Fibroblast of gingiva (primary cell): ENCODE measurements around the gene NTF4.
"Not testable (repeated sequence)": the region's sequence is repeated elsewhere in the genome, so short reads cannot be mapped to it uniquely, and the experiment has no call there.

Experiments
- DNase-seq: peaks from one replicate; pipeline ENCODE4 v3.0.0-alpha.2; 2011; ENCODE audit warnings: low read depth

The NTF4 gene

DNA sequence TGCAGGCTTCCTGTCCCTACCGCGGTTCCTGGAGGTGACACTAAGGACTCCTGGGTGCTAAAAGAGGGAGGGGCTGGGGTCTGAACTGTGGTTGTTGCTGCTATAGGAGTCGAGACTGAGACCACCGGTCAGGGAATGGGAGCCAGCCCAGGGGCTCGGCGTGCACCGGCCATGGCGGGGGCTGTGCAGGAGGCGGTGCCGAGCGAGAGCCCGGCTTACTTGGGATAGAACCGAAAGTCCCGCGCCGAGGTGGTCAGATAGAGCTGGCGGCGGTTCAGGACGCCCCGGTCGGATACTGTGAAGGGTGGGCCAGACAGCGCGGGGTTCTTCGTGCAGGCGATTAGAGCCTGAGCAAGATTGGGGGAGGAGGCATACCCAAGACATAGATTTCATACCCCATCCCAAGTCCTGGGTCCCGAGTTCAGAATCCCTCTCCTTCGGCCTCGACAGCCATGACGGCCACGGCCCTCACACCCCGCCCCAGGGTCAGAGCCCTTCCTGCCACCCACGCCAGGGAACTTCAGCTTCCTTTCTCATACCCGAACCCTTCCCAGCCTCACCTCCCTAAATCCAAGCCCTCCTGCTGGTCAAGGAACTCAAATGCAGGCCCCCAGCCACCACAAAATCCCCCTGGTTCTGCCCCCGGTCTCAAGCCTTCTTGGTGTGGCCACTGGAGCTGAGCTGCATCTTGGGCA lies 7.6 kb downstream of the NTF4 start:
- DNase-seq: not testable (repeated sequence)

- DNase-seq: peak; percentile 6
Measured at GRCh38 chr19:49056101-49056901, 8.3 kb downstream of the NTF4 start.

DNA sequence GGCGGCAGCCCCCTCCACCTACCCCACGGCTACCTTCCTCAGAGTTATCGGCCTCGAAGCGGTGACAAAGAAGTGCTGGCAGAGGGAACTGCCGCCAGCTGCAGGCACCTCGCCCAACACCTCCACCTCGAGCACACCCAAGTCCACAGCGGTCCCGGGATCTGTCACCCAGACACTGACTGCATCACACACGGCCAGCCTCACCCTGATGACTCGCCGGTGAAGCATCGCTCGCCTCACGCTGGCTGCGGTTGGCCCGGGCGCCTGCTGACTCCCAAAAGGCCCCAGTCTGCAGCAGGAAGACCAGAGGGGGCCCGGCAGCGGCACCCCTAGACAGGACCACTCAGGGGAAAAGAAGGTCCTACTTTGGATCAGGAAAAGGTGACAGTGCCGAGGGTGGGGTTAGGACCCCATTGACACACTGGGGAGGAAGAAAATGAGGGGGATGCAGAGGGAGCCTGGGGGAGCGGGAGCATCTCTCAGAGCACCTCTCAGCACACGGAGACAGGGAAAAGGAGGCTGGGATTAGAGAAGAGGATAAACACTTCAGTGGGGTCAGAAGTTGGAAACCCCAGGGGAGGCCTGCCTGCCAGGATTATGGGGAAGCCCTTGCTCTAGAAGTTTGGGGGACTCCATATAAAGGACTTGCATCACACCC lies 14.1 kb downstream of the NTF4 start:
- DNase-seq: not testable (repeated sequence)

GRCh38 chr19:49049834-49050233 lies 14.8 kb downstream of the NTF4 start:
- not testable (repeated sequence) for DNase-seq

- not testable (repeated sequence) for DNase-seq
Measured at GRCh38 chr19:49049011-49049410, 15.6 kb downstream of the NTF4 start, which contains the start of gene CGB8. TSS of gene CGB8 (minus strand) at chr19:49049111. CDS start at chr19:49048739, 372 bp downstream.

- not testable (repeated sequence) for DNase-seq
Measured at GRCh38 chr19:49043548-49043947, 21.1 kb downstream of the NTF4 start, which contains the start of gene CGB5. TSS of gene CGB5 (plus strand) at chr19:49043848. CDS start at chr19:49044210, 362 bp downstream.

DNA sequence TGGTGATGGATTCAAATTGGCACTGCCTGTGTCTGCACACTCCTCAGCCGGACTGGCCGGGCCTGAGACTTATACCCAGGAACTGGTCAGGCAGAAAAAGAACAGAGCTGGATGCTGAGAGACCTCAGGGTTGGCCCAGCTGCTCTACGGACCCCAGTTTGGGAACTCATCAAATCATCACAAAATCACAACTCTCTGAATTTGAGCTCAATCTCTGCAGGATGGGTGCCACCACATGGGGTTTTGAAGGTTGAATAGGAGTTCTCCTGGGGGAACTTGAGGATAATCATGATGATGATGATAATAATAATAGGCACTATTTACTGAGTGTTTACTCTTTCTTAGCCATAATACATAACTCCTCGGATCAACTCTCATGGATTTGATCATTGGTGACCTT lies 22.0 kb downstream of the NTF4 start:
- DNase-seq: not testable (repeated sequence)

DNA sequence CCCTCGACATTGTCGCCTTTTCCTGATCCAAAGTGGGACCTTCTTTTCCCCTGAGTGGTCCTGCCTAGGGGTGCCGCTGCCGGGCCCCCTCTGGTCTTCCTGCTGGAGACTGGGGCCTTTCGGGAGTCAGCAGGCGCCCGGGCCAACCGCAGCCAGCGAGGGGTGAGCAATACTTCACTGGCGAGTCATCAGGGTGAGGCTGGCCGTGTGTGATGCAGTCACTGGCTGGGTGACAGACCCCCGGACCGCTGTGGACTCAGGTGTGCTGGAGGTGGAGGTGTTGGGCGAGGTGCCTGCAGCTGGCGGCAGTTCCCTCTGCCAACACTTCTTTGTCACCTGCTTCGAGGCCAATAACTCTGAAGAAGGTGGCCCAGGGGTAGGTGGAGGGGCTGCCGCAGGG lies 22.4 kb downstream of the NTF4 start:
- no peak for DNase-seq

DNA sequence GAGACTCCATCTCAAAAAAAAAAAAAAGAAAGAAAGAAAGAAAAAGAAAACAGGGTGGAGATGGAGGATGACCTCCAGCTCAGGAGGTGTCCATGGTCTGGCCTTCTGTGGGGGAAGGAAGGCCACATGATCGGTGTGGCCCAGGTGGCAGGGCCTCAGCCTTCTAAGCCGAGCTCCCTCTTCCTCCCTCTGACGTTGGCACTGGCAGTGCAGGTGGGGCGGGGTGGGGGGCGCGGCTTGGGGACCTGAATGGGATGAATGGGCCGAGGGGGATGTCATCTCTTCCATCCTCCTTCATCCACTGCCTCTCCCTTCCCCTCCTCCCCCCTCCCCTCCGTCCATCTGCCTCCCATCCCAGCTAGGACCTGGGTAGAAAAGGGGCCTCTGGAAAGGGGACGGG lies 24.9 kb downstream of the NTF4 start:
- not testable (repeated sequence) for DNase-seq

- DNase-seq: not testable (repeated sequence)
Measured at GRCh38 chr19:49038557-49039276, 25.9 kb downstream of the NTF4 start.

DNA sequence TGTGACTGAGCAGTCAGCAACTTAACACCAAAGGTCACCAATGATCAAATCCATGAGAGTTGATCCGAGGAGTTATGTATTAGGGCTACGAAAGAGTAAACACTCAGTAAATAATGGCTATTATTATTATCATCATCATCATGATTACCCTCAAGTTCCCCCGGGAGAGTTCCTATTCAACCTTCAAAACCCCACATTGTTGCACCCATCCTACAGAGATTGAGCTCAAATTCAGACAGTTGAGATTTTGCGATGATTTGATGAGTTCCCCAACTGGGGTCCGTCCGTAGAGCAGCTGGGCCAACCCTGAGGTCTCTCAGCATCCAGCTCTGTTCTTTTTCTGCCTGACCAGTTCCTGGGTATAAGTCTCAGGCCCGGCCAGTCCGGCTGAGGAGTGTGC lies 26.5 kb downstream of the NTF4 start:
- not testable (repeated sequence) for DNase-seq

DNA sequence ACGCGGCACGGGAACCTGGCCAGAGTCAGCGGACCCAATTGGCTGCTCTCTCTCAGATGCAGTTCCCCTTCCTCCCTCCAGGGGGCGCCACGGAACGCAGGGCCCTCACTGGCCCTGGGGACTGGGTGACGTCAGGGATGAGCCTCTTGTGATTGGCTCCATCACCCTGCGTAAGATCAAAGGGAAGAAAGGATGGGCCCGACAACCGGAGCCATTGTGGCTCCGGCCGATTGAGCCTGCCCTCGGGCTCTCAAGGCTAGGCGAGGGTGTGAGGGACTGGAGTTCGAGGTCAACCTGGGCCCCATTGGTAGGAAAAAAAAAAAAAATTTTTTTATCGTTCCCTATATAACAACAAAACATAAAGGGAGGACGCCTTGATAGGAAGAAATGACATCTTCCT lies 27.8 kb downstream of the NTF4 start, which contains the start of gene CGB1:
Gene CGB1 (minus strand): TSS at position 81 of the 400 bp plus-strand sequence. CDS start 184 bp downstream, outside the sequence.
- not testable (repeated sequence) for DNase-seq

DNA sequence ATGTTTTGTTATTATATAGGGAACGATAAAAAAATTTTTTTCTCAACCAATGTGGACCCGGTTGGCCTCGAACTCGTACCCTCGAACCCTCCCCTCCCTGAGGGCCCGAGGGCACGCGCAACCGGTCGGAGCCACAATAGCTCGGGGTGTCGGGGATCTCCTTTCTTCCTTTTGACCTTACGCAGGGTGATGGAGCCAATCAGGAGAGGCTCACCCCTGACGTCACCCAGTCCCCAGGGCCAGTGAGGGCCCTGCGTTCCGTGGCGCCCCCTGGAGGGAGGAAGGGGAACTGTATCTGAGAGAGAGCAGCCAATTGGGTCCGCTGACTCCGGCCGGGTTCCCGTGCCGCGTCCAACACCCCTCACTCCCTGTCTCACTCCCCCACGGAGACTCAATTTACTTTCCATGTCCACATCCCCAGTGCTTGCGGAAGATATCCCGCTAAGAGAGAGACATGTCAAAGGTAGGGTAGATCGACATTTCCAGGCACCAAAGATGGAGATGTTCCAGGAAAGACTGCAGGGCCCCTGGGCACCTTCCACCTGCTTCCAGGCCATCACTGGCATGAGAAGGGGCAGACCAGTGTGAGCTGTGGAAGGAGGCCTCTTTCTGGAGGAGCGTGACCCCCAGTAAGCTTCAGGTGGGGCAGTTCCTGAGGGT lies 32.8 kb downstream of the NTF4 start, which contains the start of gene CGB2:
Gene CGB2 (plus strand): TSS at position 249 of the 660 bp plus-strand sequence. CDS start 206 bp downstream, at position 455.
- DNase-seq: not testable (repeated sequence)

GRCh38 chr19:49030323-49030722 lies 34.3 kb downstream of the NTF4 start:
- not testable (repeated sequence) for DNase-seq

DNA sequence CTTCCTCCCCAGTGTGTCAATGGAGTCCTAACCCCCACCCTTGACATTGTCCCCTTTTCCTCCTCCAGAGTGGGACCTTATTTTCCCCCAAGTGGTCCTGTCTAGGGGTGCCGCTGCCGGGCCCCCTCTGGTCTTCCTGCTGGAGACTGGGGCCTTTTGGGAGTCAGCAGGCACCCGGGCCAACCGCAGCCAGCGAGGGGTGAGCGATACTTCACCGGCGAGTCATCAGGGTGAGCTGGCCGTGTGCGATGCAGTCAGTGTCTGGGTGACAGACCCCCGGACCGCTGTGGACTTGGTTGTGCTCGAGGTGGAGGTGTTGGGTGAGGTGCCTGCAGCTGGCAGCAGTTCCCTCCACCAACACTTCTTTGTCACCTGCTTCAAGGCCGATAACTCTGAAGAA lies 34.9 kb downstream of the NTF4 start:
- not testable (repeated sequence) for DNase-seq

GRCh38 chr19:49028686-49029085 lies 35.9 kb downstream of the NTF4 start:
- DNase-seq: not testable (repeated sequence)

GRCh38 chr19:49025599-49025998 lies 39.0 kb downstream of the NTF4 start:
- not testable (repeated sequence) for DNase-seq

DNA sequence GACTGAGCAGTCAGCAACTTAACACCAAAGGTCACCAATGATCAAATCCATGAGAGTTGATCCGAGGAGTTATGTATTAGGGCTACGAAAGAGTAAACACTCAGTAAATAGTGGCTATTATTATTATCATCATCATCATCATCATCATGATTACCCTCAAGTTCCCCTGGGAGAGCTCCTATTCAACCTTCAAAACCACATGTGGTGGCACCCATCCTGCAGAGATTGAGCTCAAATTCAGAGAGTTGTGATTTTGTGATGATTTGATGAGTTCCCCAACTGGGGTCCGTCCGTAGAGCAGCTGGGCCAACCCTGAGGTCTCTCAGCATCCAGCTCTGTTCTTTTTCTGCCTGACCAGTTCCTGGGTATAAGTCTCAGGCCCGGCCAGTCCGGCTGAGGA lies 39.5 kb downstream of the NTF4 start:
- DNase-seq: not testable (repeated sequence)

GRCh38 chr19:49024233-49024632 lies 40.4 kb downstream of the NTF4 start, which contains the start of gene CGB3:
TSS of gene CGB3 (minus strand) at chr19:49024333. CDS start at chr19:49023971, 362 bp downstream.
- DNase-seq: not testable (repeated sequence)

GRCh38 chr19:49022116-49022515 lies 42.5 kb downstream of the NTF4 start:
- DNase-seq: no peak
